Testis (tissue), 3 donors: ENCODE results near the gene SUDS3. TPM values are rescaled to one million over a fixed set of nuclear protein-coding genes. Genes with fewer than 3 reads are reported as not detected.

Experiments
- DNase-seq: peaks from one replicate; pipeline ENCODE4 v3.0.0-alpha.2; 2019
- H3K27ac ChIP-seq, 2 donors: fragments of 200-600 bp; sonication (generic); one replicate each; pipeline ENCODE4 v1.5.1; 2019
- H3K27me3 ChIP-seq: fragments of 200-600 bp; sonication (generic); one replicate; pipeline ENCODE4 v1.5.1; 2019
- H3K36me3 ChIP-seq: fragments of 200-600 bp; sonication (generic); one replicate; pipeline ENCODE4 v1.5.1; 2017; ENCODE audit warnings: low read depth; ENCODE audit errors: missing control alignments
- H3K4me1 ChIP-seq: fragments of 200-600 bp; sonication (generic); one replicate; pipeline ENCODE4 v1.5.1; 2019
- H3K4me3 ChIP-seq, 2 donors: fragments of 200-600 bp; sonication (generic); one replicate each; pipeline ENCODE4 v1.5.1; 2017 to 2019
- H3K9me3 ChIP-seq: fragments of 200-600 bp; sonication (generic); one replicate; pipeline ENCODE4 v1.5.1; 2017
- CTCF ChIP-seq, 3 experiments: fragments of 450-650 bp in 2 of 3; fragments of 200-600 bp in 1 of 3; sonication (generic) in 1 of 3; IDR thresholded peaks; one replicate each; pipeline ENCODE4 v1.5.1; 2016 to 2019; ENCODE audit warnings: antibody characterized with exemption in 3 of 3, mild to moderate bottlenecking in 2 of 3, moderate library complexity in 1 of 3
- POLR2A ChIP-seq: fragments of 450-650 bp; IDR thresholded peaks from one replicate; pipeline ENCODE4 v1.6.1; 2017; ENCODE audit warnings: antibody characterized with exemption, mild to moderate bottlenecking, moderate library complexity
- WGBS, 2 donors: methylation state at CpG; one replicate each; pipeline ENCODE4 v1.1.5; 2018; 5-methylcytosine and 5-hydroxymethylcytosine counted together
- intact Hi-C: fragments of 100-400 bp; cut with DNase I; formaldehyde crosslinking; loops from one replicate; pipeline ENCODE4 v1.15.1; 2023; ENCODE audit warnings: low total_unique reads
- polyA plus RNA-seq: library from polyadenylated mRNA; stranded (reverse); fragments of 350-450 nt; fragmentation: Illumina TruSeq; extraction: RNeasy Lipid Tissue Mini Kit (QIAGEN cat#74804); gene quantifications from one replicate; pipeline ENCODE4 v1.2.3, GENCODE V29; 2014; ENCODE audit warnings: low read depth, low replicate concordance; ENCODE audit not compliant: insufficient read depth
- total RNA-seq, 2 donors: library from RNA; depleted of rRNA; stranded (reverse); fragments of >200 nt; gene quantifications; one replicate each; pipeline ENCODE4 v1.2.3, GENCODE V29; 2016

The SUDS3 gene
- total and polyA plus RNA-seq, 3 donors from 2014 or later = 42.3 to 89.1 (median 73.1) TPM

- H3K36me3 ChIP-seq = no peaks in the 10 kb centered on the region
- H3K27me3 ChIP-seq = no peaks in the 10 kb centered on the region
- TF ChIP-seq POLR2A (no peak), CTCF (IDR thresholded peaks at IDR 0.05) (no peak)
- DNase-seq = no peak
- H3K4me1 ChIP-seq = no peaks in the 10 kb centered on the region
- H3K9me3 ChIP-seq = no peaks in the 10 kb centered on the region
- intact Hi-C loops = no loop called here
- H3K27ac ChIP-seq = no peak overlapping the region
- H3K4me3 ChIP-seq = no peak overlapping the region
- WGBS, 2 donors = 83% methylated on average over 6 of the region's 6 CpGs
Measured at GRCh38 chr12:118337194-118337838, 39.0 kb upstream of the SUDS3 start.

- TF ChIP-seq CTCF (IDR thresholded peaks at IDR 0.05) (no peak), POLR2A (no peak)
- no peak overlapping the region for H3K4me3 ChIP-seq
- H3K27me3 ChIP-seq = no peaks in the 10 kb centered on the region
- no peaks in the 10 kb centered on the region for H3K4me1 ChIP-seq
- H3K9me3 ChIP-seq = no peaks in the 10 kb centered on the region
- intact Hi-C loops = no loop called here
- 60 to 63% methylated on average over 2 of the region's 2 CpGs for WGBS, 2 donors
- no peak overlapping the region for H3K27ac ChIP-seq
- H3K36me3 ChIP-seq = no peaks in the 10 kb centered on the region
- no peak for DNase-seq
Measured at GRCh38 chr12:118342090-118342489, 34.3 kb upstream of the SUDS3 start.

GRCh38 chr12:118344829-118345228, 31.5 kb upstream of the SUDS3 start:
- H3K27ac ChIP-seq = no peak overlapping the region
- no peaks in the 10 kb centered on the region for H3K27me3 ChIP-seq
- TF ChIP-seq CTCF (IDR thresholded peaks at IDR 0.05) (no peak), POLR2A (no peak)
- intact Hi-C loops = no loop called here
- H3K4me1 ChIP-seq = no peaks in the 10 kb centered on the region
- H3K4me3 ChIP-seq = no peak overlapping the region
- no peaks in the 10 kb centered on the region for H3K9me3 ChIP-seq
- no peak for DNase-seq
- H3K36me3 ChIP-seq = no peaks in the 10 kb centered on the region

- no peak for DNase-seq
- WGBS, 2 donors = 50 to 60% methylated on average over 1 of the region's 1 CpG
- intact Hi-C loops = no loop called here
Measured at GRCh38 chr12:118345355-118345754, 31.0 kb upstream of the SUDS3 start.

More at GRCh38 chr12:118345355-118345754, 31.0 kb upstream of the SUDS3 start:
- Histone ChIP-seq H3K36me3 (no peaks in the 10 kb centered on the region), H3K27ac (no peak overlapping the region), H3K4me1 (no peaks in the 10 kb centered on the region), H3K4me3 (no peak overlapping the region), H3K9me3 (no peaks in the 10 kb centered on the region), H3K27me3 (no peaks in the 10 kb centered on the region)
- TF ChIP-seq POLR2A = no peak
- TF ChIP-seq CTCF (IDR thresholded peaks at IDR 0.05) = no peak
